Tibial nerve (tissue), 4 donors: Measurements from ENCODE around the gene MRPS25. TPM values are rescaled to one million over a fixed set of nuclear protein-coding genes. Genes with fewer than 3 reads are reported as not detected.

Source experiments
- DNase-seq, 2 donors: peaks; one replicate each; pipeline ENCODE4 v3.0.0-alpha.2; 2019; ENCODE audit warnings: low spot score in 2 of 2
- H3K27ac ChIP-seq, 4 donors: fragments of 200-600 bp; sonication (generic) in 3 of 4; one replicate each; pipeline ENCODE4 v1.5.1; 2017 to 2019; ENCODE audit warnings: mild to moderate bottlenecking in 1 of 4
- H3K27me3 ChIP-seq, 2 donors: fragments of 200-600 bp; sonication (generic) in 1 of 2; one replicate each; pipeline versions ENCODE4 v1.5.1 to v1.6.0; 2017 to 2019
- H3K36me3 ChIP-seq, 3 donors: fragments of 200-600 bp; sonication (generic); one replicate each; pipeline ENCODE4 v1.5.1; 2018 to 2019
- H3K4me1 ChIP-seq, 4 donors: fragments of 200-600 bp; sonication (generic) in 3 of 4; one replicate each; pipeline ENCODE4 v1.5.1; 2017 to 2019
- H3K4me3 ChIP-seq, 4 donors: fragments of 200-600 bp; sonication (generic) in 3 of 4; one replicate each; pipeline ENCODE4 v1.5.1; 2017 to 2019; ENCODE audit warnings: mild to moderate bottlenecking in 1 of 4, moderate library complexity in 1 of 4
- H3K9me3 ChIP-seq, 4 donors: fragments of 200-600 bp; sonication (generic) in 3 of 4; one replicate each; pipeline ENCODE4 v1.5.1; 2017 to 2019
- CTCF ChIP-seq, 5 experiments: fragments of 200-600 bp in 3 of 5; fragments of 450-650 bp in 2 of 5; sonication (generic) in 3 of 5; IDR thresholded peaks; one replicate each; pipeline ENCODE4 v1.5.1; 2016 to 2019; ENCODE audit warnings: antibody characterized with exemption in 5 of 5, mild to moderate bottlenecking in 3 of 5, moderate library complexity in 2 of 5
- EP300 ChIP-seq, 2 donors: sonication (generic); formaldehyde crosslinking; IDR thresholded peaks; one replicate each; pipeline ENCODE4 v1.6.1; 2017; ENCODE audit warnings: antibody characterized with exemption in 2 of 2, mild to moderate bottlenecking in 1 of 2
- POLR2A ChIP-seq, 2 donors: fragments of 450-650 bp; IDR thresholded peaks; one replicate each; pipeline ENCODE4 v1.6.1; 2017; ENCODE audit warnings: antibody characterized with exemption in 2 of 2, mild to moderate bottlenecking in 2 of 2, moderate library complexity in 2 of 2
- WGBS, 2 donors: methylation state at CpG; one replicate each; pipeline ENCODE4 v1.1.5; 2018; 5-methylcytosine and 5-hydroxymethylcytosine counted together
- total RNA-seq, 4 donors: library from RNA; depleted of rRNA; stranded (reverse); fragments of >200 nt; gene quantifications; one replicate each; pipeline ENCODE4 v1.1.0, GENCODE V29; 2016

The MRPS25 gene
- total RNA-seq, 4 donors from 2014 or later = 22.7 to 45.6 (median 30.7) TPM

GRCh38 chr3:15044326-15044725 is 20.8 kb downstream of the MRPS25 start:
- Histone ChIP-seq H3K27ac (no peak overlapping the region), H3K9me3 (no peaks in the 10 kb centered on the region), H3K36me3 (peaks cover 2 to 96% (median 3%) of the 10 kb centered on the region in 3 donors), H3K4me1 (peaks cover 0 to 4% (median 2%) of the 10 kb centered on the region in 4 donors), H3K4me3 (no peak overlapping the region), H3K27me3 (no peaks in the 10 kb centered on the region)
- TF ChIP-seq EP300 (IDR thresholded peaks at IDR 0.05) = no peak
- TF ChIP-seq CTCF (IDR thresholded peaks at IDR 0.05) = no peak
- no peak for TF ChIP-seq POLR2A (IDR thresholded peaks at IDR 0.05)
- 76 to 78% methylated on average over 7 of the region's 7 CpGs for WGBS, 2 donors
- DNase-seq = no peak

GRCh38 chr3:15043408-15044171 is 21.5 kb downstream of the MRPS25 start:
- no peak for DNase-seq
- TF ChIP-seq CTCF (IDR thresholded peaks at IDR 0.05) = no peak
- TF ChIP-seq EP300 (IDR thresholded peaks at IDR 0.05) = no peak
- no peak for TF ChIP-seq POLR2A (IDR thresholded peaks at IDR 0.05)

GRCh38 chr3:15042936-15043335 is 22.2 kb downstream of the MRPS25 start:
- peaks cover 0 to 97% (median 10%) of the 10 kb centered on the region in 3 donors for H3K36me3 ChIP-seq
- H3K4me3 ChIP-seq = no peak overlapping the region
- H3K27me3 ChIP-seq = no peaks in the 10 kb centered on the region
- DNase-seq = no peak
- 70 to 71% methylated on average over 3 of the region's 3 CpGs for WGBS, 2 donors
- peaks cover 0 to 4% (median 2%) of the 10 kb centered on the region in 4 donors for H3K4me1 ChIP-seq
- H3K9me3 ChIP-seq = no peaks in the 10 kb centered on the region
- no peak overlapping the region for H3K27ac ChIP-seq
- no peak for TF ChIP-seq EP300 (IDR thresholded peaks at IDR 0.05)

More at GRCh38 chr3:15043408-15044171, 21.5 kb downstream of the MRPS25 start:
- Histone ChIP-seq H3K4me3 (no peak overlapping the region), H3K27me3 (no peaks in the 10 kb centered on the region), H3K27ac (no peak overlapping the region), H3K36me3 (peaks cover 0 to 95% (median 4%) of the 10 kb centered on the region in 3 donors), H3K4me1 (peaks cover 0 to 4% (median 2%) of the 10 kb centered on the region in 4 donors), H3K9me3 (no peaks in the 10 kb centered on the region)
- WGBS, 2 donors = 80 to 86% methylated on average over 11 of the region's 11 CpGs

GRCh38 chr3:15041950-15042349 is 23.2 kb downstream of the MRPS25 start:
- peaks cover 0 to 4% (median 2%) of the 10 kb centered on the region in 4 donors for H3K4me1 ChIP-seq
- 83 to 90% methylated on average over 3 of the region's 3 CpGs for WGBS, 2 donors
- no peak overlapping the region for H3K27ac ChIP-seq
- no peaks in the 10 kb centered on the region for H3K27me3 ChIP-seq
- H3K4me3 ChIP-seq = no peak overlapping the region
- peaks cover 0 to 97% (median 12%) of the 10 kb centered on the region in 3 donors for H3K36me3 ChIP-seq
- no peaks in the 10 kb centered on the region for H3K9me3 ChIP-seq
- TF ChIP-seq CTCF (IDR thresholded peaks at IDR 0.05) = no peak
- TF ChIP-seq POLR2A (IDR thresholded peaks at IDR 0.05) = no peak
- no peak for TF ChIP-seq EP300 (IDR thresholded peaks at IDR 0.05)
- no peak for DNase-seq

GRCh38 chr3:15040844-15041243 is 24.3 kb downstream of the MRPS25 start:
- WGBS, 2 donors = 83 to 96% methylated on average over 3 of the region's 3 CpGs
- H3K9me3 ChIP-seq = no peaks in the 10 kb centered on the region
- H3K36me3 ChIP-seq = peaks cover 0 to 97% (median 18%) of the 10 kb centered on the region in 3 donors
- TF ChIP-seq CTCF (IDR thresholded peaks at IDR 0.05) (no peak), POLR2A (IDR thresholded peaks at IDR 0.05) (no peak)
- DNase-seq = no peak
- no peaks in the 10 kb centered on the region for H3K27me3 ChIP-seq
- H3K4me3 ChIP-seq = no peak overlapping the region
- H3K4me1 ChIP-seq = peaks cover 0 to 4% (median 2%) of the 10 kb centered on the region in 4 donors
- no peak overlapping the region for H3K27ac ChIP-seq
